HL-60 (cell line): ENCODE data around the gene HACD4.

Experiments used
- CTCF ChIP-seq: IDR thresholded peaks from one replicate; pipeline ENCODE4 v1.5.1; 2011; ENCODE audit warnings: low read length, control low read depth, inconsistent platforms; ENCODE audit not compliant: insufficient read depth
- GABPA ChIP-seq: IDR thresholded peaks from 2 replicates; pipeline ENCODE4 v1.6.1; 2012; ENCODE audit warnings: low read depth

DNA sequence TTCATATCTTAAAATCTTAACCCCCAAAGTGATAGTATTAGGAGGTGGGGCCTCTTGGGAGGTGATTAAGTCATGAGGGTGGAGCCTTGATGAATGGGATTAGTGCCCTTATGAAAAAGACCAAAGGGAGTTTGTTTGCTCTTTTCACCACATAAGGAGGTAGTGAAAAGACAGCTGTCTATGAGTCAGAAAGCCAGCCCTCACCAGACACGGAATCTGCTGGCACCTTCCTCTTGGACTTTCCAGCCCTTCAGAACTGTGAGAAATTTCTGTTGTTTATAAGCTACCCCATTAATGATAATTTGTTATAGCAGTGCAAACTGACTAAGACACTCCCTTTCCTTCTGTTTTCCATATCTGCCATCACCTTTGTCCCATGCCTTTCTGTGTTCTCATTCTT, 25.5 kb upstream of the HACD4 start:
- TF ChIP-seq CTCF (no peak), GABPA (no peak)
